Lower leg skin (tissue), 3 donors: ENCODE data around the gene SUDS3.

Source experiments
- POLR2A ChIP-seq, 2 donors: fragments of 450-650 bp; IDR thresholded peaks; one replicate each; pipeline ENCODE4 v1.6.1; 2016 to 2017; ENCODE audit warnings: antibody characterized with exemption in 2 of 2, mild to moderate bottlenecking in 1 of 2, moderate library complexity in 1 of 2
- TF ChIP-seq, protein P1 (sequence below), 3 donors: fragments of 450-650 bp; IDR thresholded peaks; one replicate each; pipeline ENCODE4 v1.5.1; 2016; ENCODE audit warnings: antibody characterized with exemption in 3 of 3, mild to moderate bottlenecking in 3 of 3, moderate library complexity in 2 of 3

- TF ChIP-seq, protein P1, sequence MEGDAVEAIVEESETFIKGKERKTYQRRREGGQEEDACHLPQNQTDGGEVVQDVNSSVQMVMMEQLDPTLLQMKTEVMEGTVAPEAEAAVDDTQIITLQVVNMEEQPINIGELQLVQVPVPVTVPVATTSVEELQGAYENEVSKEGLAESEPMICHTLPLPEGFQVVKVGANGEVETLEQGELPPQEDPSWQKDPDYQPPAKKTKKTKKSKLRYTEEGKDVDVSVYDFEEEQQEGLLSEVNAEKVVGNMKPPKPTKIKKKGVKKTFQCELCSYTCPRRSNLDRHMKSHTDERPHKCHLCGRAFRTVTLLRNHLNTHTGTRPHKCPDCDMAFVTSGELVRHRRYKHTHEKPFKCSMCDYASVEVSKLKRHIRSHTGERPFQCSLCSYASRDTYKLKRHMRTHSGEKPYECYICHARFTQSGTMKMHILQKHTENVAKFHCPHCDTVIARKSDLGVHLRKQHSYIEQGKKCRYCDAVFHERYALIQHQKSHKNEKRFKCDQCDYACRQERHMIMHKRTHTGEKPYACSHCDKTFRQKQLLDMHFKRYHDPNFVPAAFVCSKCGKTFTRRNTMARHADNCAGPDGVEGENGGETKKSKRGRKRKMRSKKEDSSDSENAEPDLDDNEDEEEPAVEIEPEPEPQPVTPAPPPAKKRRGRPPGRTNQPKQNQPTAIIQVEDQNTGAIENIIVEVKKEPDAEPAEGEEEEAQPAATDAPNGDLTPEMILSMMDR (IDR thresholded peaks at IDR 0.05) = no peak
- TF ChIP-seq POLR2A (IDR thresholded peaks at IDR 0.05) = no peak
Observed at GRCh38 chr12:118374126-118374725, 2.1 kb upstream of the SUDS3 start.
